Thoracic aorta (tissue), 2 donors: ENCODE data around the gene FADS2. TPM values are rescaled to one million over a fixed set of nuclear protein-coding genes. Genes with fewer than 3 reads are reported as not detected.

ENCODE experiments used
- ATAC-seq: fragments of 150-250 bp; one replicate; pipeline ENCODE4 v1.8.0; 2017; ENCODE audit warnings: low read depth; ENCODE audit not compliant: insufficient number of reproducible peaks, low FRiP score
- DNase-seq: peaks from one replicate; pipeline ENCODE4 v3.0.0-alpha.2; 2020; ENCODE audit warnings: low spot score
- H3K27ac ChIP-seq, 2 donors: fragments of 200-600 bp; sonication (generic); 1 replicate in 1 of 2; 2 replicates in 1 of 2; pipeline ENCODE4 v1.5.1; 2016; ENCODE audit warnings: mild to moderate bottlenecking in 2 of 2, moderate library complexity in 2 of 2
- H3K27me3 ChIP-seq: fragments of 200-600 bp; sonication (generic); replicated peaks from 2 replicates; pipeline ENCODE4 v1.6.0; 2016; ENCODE audit warnings: mild to moderate bottlenecking; ENCODE audit not compliant: insufficient read depth
- H3K36me3 ChIP-seq: fragments of 200-600 bp; sonication (generic); one replicate; pipeline ENCODE4 v1.5.1; 2016
- H3K4me1 ChIP-seq, 2 donors: fragments of 200-600 bp; sonication (generic); 1 replicate in 1 of 2; 2 replicates in 1 of 2; pipeline versions ENCODE4 v1.5.1 to v1.6.0; 2016; ENCODE audit warnings: low read depth in 2 of 2, mild to moderate bottlenecking in 1 of 2; ENCODE audit not compliant: control insufficient read depth in 1 of 2
- H3K4me3 ChIP-seq: fragments of 200-600 bp; sonication (generic); 2 replicates; pipeline ENCODE4 v1.5.1; 2016; ENCODE audit warnings: mild to moderate bottlenecking
- H3K9me3 ChIP-seq: fragments of 200-600 bp; sonication (generic); 2 replicates; pipeline ENCODE4 v1.5.1; 2016
- total RNA-seq, 2 donors: library from RNA; depleted of rRNA; stranded (reverse); fragments of >200 nt; gene quantifications; one replicate each; pipeline versions ENCODE4 v1.1.0 to v1.2.3, GENCODE V29; 2016
- TF ChIP-seq, protein P1 (sequence below): fragments of 200-600 bp; sonication (generic); IDR thresholded peaks from one replicate; pipeline ENCODE4 v1.5.1; 2019; ENCODE audit warnings: antibody characterized with exemption

Gene FADS2
- total RNA-seq, 2 donors from 2014 or later = 89.2 to 234 TPM

DNA sequence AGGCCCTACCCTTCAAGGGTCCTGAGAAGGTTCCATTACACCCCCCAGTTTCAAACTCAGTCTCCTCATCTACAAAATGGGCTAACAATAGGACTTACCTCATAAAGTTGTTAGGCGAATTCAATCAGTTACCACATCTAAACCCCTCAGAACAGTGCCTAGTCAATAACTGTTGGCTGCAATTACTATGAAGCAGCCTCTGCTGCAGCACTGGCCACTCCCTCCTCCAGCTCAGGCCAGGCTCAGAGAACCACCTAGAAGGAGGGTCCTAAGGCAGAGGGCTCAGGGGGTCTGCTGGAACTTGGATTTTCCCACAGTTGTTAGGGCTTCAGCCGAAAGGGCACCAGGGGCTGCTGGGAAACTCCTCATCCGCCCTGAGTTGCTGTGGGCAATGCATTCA, 58.5 kb downstream of the FADS2 start:
- DNase-seq (no peak), ATAC-seq (no peak)
- Histone ChIP-seq H3K9me3 (no peaks in the 10 kb centered on the region), H3K4me3 (no peak overlapping the region), H3K27ac (peak overlapping the region; percentile 6 to 91), H3K36me3 (peaks cover 3% of the 10 kb centered on the region), H3K4me1 (peaks cover 51 to 76% of the 10 kb centered on the region in 2 donors), H3K27me3 (no peaks in the 10 kb centered on the region)
- TF ChIP-seq, protein P1, sequence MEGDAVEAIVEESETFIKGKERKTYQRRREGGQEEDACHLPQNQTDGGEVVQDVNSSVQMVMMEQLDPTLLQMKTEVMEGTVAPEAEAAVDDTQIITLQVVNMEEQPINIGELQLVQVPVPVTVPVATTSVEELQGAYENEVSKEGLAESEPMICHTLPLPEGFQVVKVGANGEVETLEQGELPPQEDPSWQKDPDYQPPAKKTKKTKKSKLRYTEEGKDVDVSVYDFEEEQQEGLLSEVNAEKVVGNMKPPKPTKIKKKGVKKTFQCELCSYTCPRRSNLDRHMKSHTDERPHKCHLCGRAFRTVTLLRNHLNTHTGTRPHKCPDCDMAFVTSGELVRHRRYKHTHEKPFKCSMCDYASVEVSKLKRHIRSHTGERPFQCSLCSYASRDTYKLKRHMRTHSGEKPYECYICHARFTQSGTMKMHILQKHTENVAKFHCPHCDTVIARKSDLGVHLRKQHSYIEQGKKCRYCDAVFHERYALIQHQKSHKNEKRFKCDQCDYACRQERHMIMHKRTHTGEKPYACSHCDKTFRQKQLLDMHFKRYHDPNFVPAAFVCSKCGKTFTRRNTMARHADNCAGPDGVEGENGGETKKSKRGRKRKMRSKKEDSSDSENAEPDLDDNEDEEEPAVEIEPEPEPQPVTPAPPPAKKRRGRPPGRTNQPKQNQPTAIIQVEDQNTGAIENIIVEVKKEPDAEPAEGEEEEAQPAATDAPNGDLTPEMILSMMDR = no peak

GRCh38 chr11:61887839-61888494, 59.9 kb downstream of the FADS2 start:
- Histone ChIP-seq H3K4me3 (peak overlapping the region; percentile 86), H3K4me1 (peaks cover 39 to 68% of the 10 kb centered on the region in 2 donors), H3K27ac (peak overlapping the region; percentile 90 to 91)

DNA sequence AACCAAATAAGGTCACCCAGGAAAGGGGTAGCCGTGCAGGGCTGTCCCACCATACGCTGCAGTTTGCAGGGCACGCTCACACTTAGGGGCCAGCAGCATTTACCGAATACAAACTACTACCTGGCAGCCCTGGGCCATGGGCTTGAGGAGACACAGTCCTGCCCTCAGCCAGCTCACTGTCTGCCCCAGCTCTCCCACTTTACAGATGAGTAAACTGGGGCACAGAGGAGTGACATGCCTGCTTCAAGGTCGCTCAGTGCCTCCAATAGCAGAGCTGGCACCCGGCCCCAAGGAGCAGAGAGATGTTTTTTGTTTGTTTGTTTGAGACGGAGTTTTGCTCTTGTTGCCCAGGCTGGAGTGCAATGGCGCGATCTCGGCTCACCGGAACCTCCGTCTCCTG, 60.5 kb downstream of the FADS2 start:
- TF ChIP-seq, protein P1 = no peak
- no peak for DNase-seq
- Histone ChIP-seq H3K4me3 (peak overlapping the region; percentile 86), H3K36me3 (peaks cover 3% of the 10 kb centered on the region), H3K27ac (peak overlapping the region; percentile 90 to 91), H3K4me1 (peaks cover 38 to 68% of the 10 kb centered on the region in 2 donors), H3K9me3 (no peaks in the 10 kb centered on the region), H3K27me3 (no peaks in the 10 kb centered on the region)
- no peak for ATAC-seq

More at GRCh38 chr11:61887839-61888494, 59.9 kb downstream of the FADS2 start:
- Histone ChIP-seq H3K36me3 (peaks cover 3% of the 10 kb centered on the region), H3K9me3 (no peaks in the 10 kb centered on the region), H3K27me3 (no peaks in the 10 kb centered on the region)
- DNase-seq (peak; percentile 88), ATAC-seq (peak; percentile 63)
- TF ChIP-seq, protein P1 = no peak

DNA sequence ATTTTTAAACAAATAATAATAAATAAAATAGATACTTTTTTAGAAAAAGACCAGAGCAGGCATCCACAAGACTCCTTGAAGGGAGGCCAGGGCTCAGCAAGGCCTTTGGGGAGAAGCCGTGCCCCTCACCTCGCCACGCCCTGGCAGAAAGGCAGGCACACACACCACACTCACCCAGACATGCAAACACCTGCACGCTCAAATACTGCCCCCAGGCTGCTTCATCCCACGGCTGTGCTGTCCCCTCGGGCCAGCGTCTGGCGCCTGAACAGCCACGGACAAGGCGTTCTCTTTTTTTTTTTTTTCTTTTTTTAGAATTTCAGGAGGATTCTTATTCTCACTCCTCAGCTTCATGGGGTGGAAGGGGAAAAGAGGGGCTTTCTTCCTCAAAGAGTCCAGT, 61.7 kb downstream of the FADS2 start:
- H3K4me1 ChIP-seq = peaks cover 35 to 59% of the 10 kb centered on the region in 2 donors
- H3K9me3 ChIP-seq = no peaks in the 10 kb centered on the region
- no peaks in the 10 kb centered on the region for H3K27me3 ChIP-seq
- peak overlapping the region; percentile 86 for H3K4me3 ChIP-seq
- TF ChIP-seq, protein P1 = no peak
- DNase-seq (no peak), ATAC-seq (no peak)
- no peaks in the 10 kb centered on the region for H3K36me3 ChIP-seq
- H3K27ac ChIP-seq = peak overlapping the region; percentile 90 to 91

- no peaks in the 10 kb centered on the region for H3K27me3 ChIP-seq
- H3K9me3 ChIP-seq = no peaks in the 10 kb centered on the region
- ATAC-seq = peak; percentile 64
- H3K4me1 ChIP-seq = peaks cover 32 to 50% of the 10 kb centered on the region in 2 donors
- peak overlapping the region; percentile 86 for H3K4me3 ChIP-seq
- TF ChIP-seq, protein P1 = no peak
- peak overlapping the region; percentile 90 to 91 for H3K27ac ChIP-seq
- H3K36me3 ChIP-seq = no peaks in the 10 kb centered on the region
- DNase-seq = peak; percentile 82
Measured at GRCh38 chr11:61890529-61891330, 62.6 kb downstream of the FADS2 start.
